Peyer's patch (tissue), 4 donors: ENCODE results near the gene CYP3A4.

ENCODE experiments used
- POLR2A ChIP-seq, 2 donors: fragments of 450-650 bp; IDR thresholded peaks; one replicate each; pipeline ENCODE4 v1.5.1; 2017; ENCODE audit warnings: antibody characterized with exemption in 2 of 2, mild to moderate bottlenecking in 2 of 2, moderate library complexity in 2 of 2
- TF ChIP-seq, protein P1 (sequence below), 6 experiments: fragments of 450-650 bp in 4 of 6; fragments of 200-600 bp in 2 of 6; sonication (generic) in 1 of 6; IDR thresholded peaks; one replicate each; pipeline ENCODE4 v1.5.1; 2017 to 2019; ENCODE audit warnings: antibody characterized with exemption in 6 of 6, mild to moderate bottlenecking in 3 of 6, moderate library complexity in 1 of 6

GRCh38 chr7:99720800-99721595, 63.0 kb downstream of the CYP3A4 start:
- TF ChIP-seq, protein P1, sequence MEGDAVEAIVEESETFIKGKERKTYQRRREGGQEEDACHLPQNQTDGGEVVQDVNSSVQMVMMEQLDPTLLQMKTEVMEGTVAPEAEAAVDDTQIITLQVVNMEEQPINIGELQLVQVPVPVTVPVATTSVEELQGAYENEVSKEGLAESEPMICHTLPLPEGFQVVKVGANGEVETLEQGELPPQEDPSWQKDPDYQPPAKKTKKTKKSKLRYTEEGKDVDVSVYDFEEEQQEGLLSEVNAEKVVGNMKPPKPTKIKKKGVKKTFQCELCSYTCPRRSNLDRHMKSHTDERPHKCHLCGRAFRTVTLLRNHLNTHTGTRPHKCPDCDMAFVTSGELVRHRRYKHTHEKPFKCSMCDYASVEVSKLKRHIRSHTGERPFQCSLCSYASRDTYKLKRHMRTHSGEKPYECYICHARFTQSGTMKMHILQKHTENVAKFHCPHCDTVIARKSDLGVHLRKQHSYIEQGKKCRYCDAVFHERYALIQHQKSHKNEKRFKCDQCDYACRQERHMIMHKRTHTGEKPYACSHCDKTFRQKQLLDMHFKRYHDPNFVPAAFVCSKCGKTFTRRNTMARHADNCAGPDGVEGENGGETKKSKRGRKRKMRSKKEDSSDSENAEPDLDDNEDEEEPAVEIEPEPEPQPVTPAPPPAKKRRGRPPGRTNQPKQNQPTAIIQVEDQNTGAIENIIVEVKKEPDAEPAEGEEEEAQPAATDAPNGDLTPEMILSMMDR (IDR thresholded peaks at IDR 0.05), result no peak
- TF ChIP-seq POLR2A (IDR thresholded peaks at IDR 0.05), result no peak
